GM15510 (cell line): ENCODE data around the gene WNT3.

Source experiments
- POLR2A ChIP-seq: IDR thresholded peaks from 3 replicates; pipeline ENCODE4 v1.6.1; 2011; ENCODE audit warnings: borderline replicate concordance; ENCODE audit not compliant: insufficient read length; ENCODE audit errors: extremely low read depth

WNT3 gene

GRCh38 chr17:46818316-46818928 lies at the start of gene WNT3:
Gene WNT3 (minus strand): TSS chr17:46818692. CDS start chr17:46818597, 95 bp downstream.
- no peak for TF ChIP-seq POLR2A

- TF ChIP-seq POLR2A: no peak
These were observed 48.3 kb upstream of the WNT3 start for GRCh38 chr17:46866747-46867146.

- TF ChIP-seq POLR2A: no peak
These were observed 47.8 kb upstream of the WNT3 start for GRCh38 chr17:46866325-46866724.

- TF ChIP-seq POLR2A: no peak
These were observed 46.6 kb upstream of the WNT3 start for GRCh38 chr17:46865100-46865499.

- no peak for TF ChIP-seq POLR2A
These were observed 45.1 kb upstream of the WNT3 start for GRCh38 chr17:46863383-46864121.

- TF ChIP-seq POLR2A: no peak
These were observed 44.5 kb upstream of the WNT3 start for GRCh38 chr17:46862949-46863348.

GRCh38 chr17:46859996-46860395 lies 41.5 kb upstream of the WNT3 start:
- no peak for TF ChIP-seq POLR2A

GRCh38 chr17:46857600-46857999 lies 39.1 kb upstream of the WNT3 start:
- TF ChIP-seq POLR2A: no peak

GRCh38 chr17:46854948-46855347 lies 36.5 kb upstream of the WNT3 start:
- TF ChIP-seq POLR2A: no peak

GRCh38 chr17:46854515-46854914 lies 36.0 kb upstream of the WNT3 start:
- no peak for TF ChIP-seq POLR2A

GRCh38 chr17:46853896-46854444 lies 35.5 kb upstream of the WNT3 start:
- no peak for TF ChIP-seq POLR2A

GRCh38 chr17:46851029-46851741 lies 32.7 kb upstream of the WNT3 start, which contains the start of gene WNT9B:
Gene WNT9B (plus strand): TSS chr17:46851583. CDS start chr17:46851639, 56 bp downstream.
- TF ChIP-seq POLR2A: no peak

- no peak for TF ChIP-seq POLR2A
These were observed 32.2 kb upstream of the WNT3 start for GRCh38 chr17:46850688-46851028.

- TF ChIP-seq POLR2A: no peak
These were observed 30.0 kb upstream of the WNT3 start for GRCh38 chr17:46848534-46848933.
